WTC11 (cell line): ENCODE data around the gene CLEC20A. TPM values are rescaled to one million over a fixed set of nuclear protein-coding genes. Genes with fewer than 3 reads are reported as not detected.

Experiments used
- ATAC-seq: fragments of 200-7000 bp; cut with Tn5 transposase; 2 replicates; pipeline ENCODE4 v1.10.0; 2021; ENCODE audit warnings: mild to moderate bottlenecking, moderate library complexity
- CTCF ChIA-PET: fragments of 300-600 bp; sonication (Branson Sonifier 250); formaldehyde crosslinking; loops from one replicate; lab custom pipeline; 2021; ENCODE audit warnings: antibody characterized with exemption; lab: Charles Lee
- POLR2A ChIA-PET: fragments of 350-600 bp; sonication (Branson Sonifier 250); formaldehyde crosslinking; loops from one replicate; lab custom pipeline; 2021; ENCODE audit warnings: antibody characterized with exemption; lab: Charles Lee
- DNase-seq: peaks from one replicate; pipeline ENCODE4 v3.0.0; 2021; ENCODE audit warnings: low spot score
- H3K27ac Mint-ChIP-seq: 2 replicates; pipeline ENCODE4 v1.8.0; 2021; ENCODE audit warnings: mixed read lengths
- H3K27me3 Mint-ChIP-seq: 2 replicates; pipeline ENCODE4 v1.8.0; 2021; ENCODE audit warnings: low read depth, mild to moderate bottlenecking, moderate library complexity, mixed read lengths
- H3K36me3 Mint-ChIP-seq: 2 replicates; pipeline ENCODE4 v1.8.0; 2021; ENCODE audit warnings: mixed read lengths
- H3K4me1 Mint-ChIP-seq: 2 replicates; pipeline ENCODE4 v1.8.0; 2022; ENCODE audit warnings: mixed read lengths
- H3K4me3 Mint-ChIP-seq: 2 replicates; pipeline ENCODE4 v1.8.0; 2021; ENCODE audit warnings: mild to moderate bottlenecking, moderate library complexity, mixed read lengths
- H3K9me3 Mint-ChIP-seq: 2 replicates; pipeline ENCODE4 v1.8.0; 2021; ENCODE audit warnings: mixed read lengths
- CBFB ChIP-seq: sonication (generic); formaldehyde crosslinking; IDR thresholded peaks from 2 replicates; pipeline ENCODE4 v1.8.1; 2022; ENCODE audit warnings: mild to moderate bottlenecking, low read depth, missing genetic modification reagents
- CREM ChIP-seq: sonication (generic); formaldehyde crosslinking; IDR thresholded peaks from 2 replicates; pipeline ENCODE4 v1.8.1; 2022; ENCODE audit warnings: mild to moderate bottlenecking, missing genetic modification reagents, moderate library complexity
- EMX1 ChIP-seq: fragments of 250-450 bp; sonication (Bioruptor Pico); IDR thresholded peaks from 2 replicates; pipeline ENCODE4 v1.8.0; 2021; ENCODE audit warnings: mild to moderate bottlenecking
- FOXP1 ChIP-seq: sonication (generic); formaldehyde crosslinking; IDR thresholded peaks from 2 replicates; pipeline ENCODE4 v1.8.0; 2022; ENCODE audit warnings: missing genetic modification reagents, mild to moderate bottlenecking, moderate library complexity, borderline replicate concordance
- HMGA2 ChIP-seq: fragments of 250-450 bp; sonication (Bioruptor Pico); IDR thresholded peaks from 2 replicates; pipeline ENCODE4 v1.4.0; 2021; ENCODE audit warnings: mild to moderate bottlenecking, moderate library complexity
- JUN ChIP-seq: sonication (generic); formaldehyde crosslinking; IDR thresholded peaks from 2 replicates; pipeline ENCODE4 v1.8.0; 2023; ENCODE audit warnings: mild to moderate bottlenecking, missing genetic modification reagents
- NFATC4 ChIP-seq: fragments of 250-450 bp; sonication (Bioruptor Pico); IDR thresholded peaks from 2 replicates; pipeline ENCODE4 v1.9.0; 2021; ENCODE audit warnings: mild to moderate bottlenecking
- NR3C1 ChIP-seq: sonication (generic); formaldehyde crosslinking; conservative IDR thresholded peaks from 2 replicates; pipeline ENCODE4 v1.8.1; 2023; ENCODE audit warnings: low read depth, mild to moderate bottlenecking, missing genetic modification reagents
- SP1 ChIP-seq: sonication (generic); formaldehyde crosslinking; conservative IDR thresholded peaks from 2 replicates; pipeline ENCODE4 v1.8.1; 2022; ENCODE audit warnings: missing genetic modification reagents
- TCF7 ChIP-seq: sonication (generic); formaldehyde crosslinking; IDR thresholded peaks from 2 replicates; pipeline ENCODE4 v1.8.0; 2022; ENCODE audit warnings: mild to moderate bottlenecking, low read depth, missing genetic modification reagents, moderate library complexity
- TEAD4 ChIP-seq: sonication (generic); formaldehyde crosslinking; IDR thresholded peaks from 2 replicates; pipeline ENCODE4 v1.8.0; 2022; ENCODE audit warnings: mild to moderate bottlenecking, missing genetic modification reagents
- ZNF219 ChIP-seq: sonication (generic); formaldehyde crosslinking; IDR thresholded peaks from 2 replicates; pipeline ENCODE4 v1.8.0; 2023; ENCODE audit warnings: missing genetic modification reagents, mild to moderate bottlenecking, borderline replicate concordance
- ZNF396 ChIP-seq: fragments of 250-450 bp; sonication (Bioruptor Pico); IDR thresholded peaks from 2 replicates; pipeline ENCODE4 v1.8.0; 2021; ENCODE audit warnings: mild to moderate bottlenecking, moderate library complexity, borderline replicate concordance
- ZNF423 ChIP-seq: fragments of 250-450 bp; sonication (Bioruptor Pico); IDR thresholded peaks from 2 replicates; pipeline ENCODE4 v2.1.2; 2022; ENCODE audit warnings: mild to moderate bottlenecking, moderate library complexity
- total RNA-seq: library from RNA; stranded (reverse); gene quantifications from 3 replicates; pipeline ENCODE4 v1.2.3, GENCODE V29; 2021
- TF ChIP-seq, protein P1 (sequence below): sonication (generic); formaldehyde crosslinking; IDR thresholded peaks from 2 replicates; pipeline ENCODE4 v1.8.0; 2022; ENCODE audit warnings: mild to moderate bottlenecking, missing genetic modification reagents
- TF ChIP-seq, protein P2 (sequence below): sonication (generic); formaldehyde crosslinking; IDR thresholded peaks from 2 replicates; pipeline ENCODE4 v1.8.0; 2022; ENCODE audit warnings: mild to moderate bottlenecking, missing genetic modification reagents
- TF ChIP-seq, protein P3 (sequence below): fragments of 250-450 bp; sonication (Bioruptor Pico); IDR thresholded peaks from 2 replicates; pipeline ENCODE4 v2.1.2; 2022; ENCODE audit warnings: mild to moderate bottlenecking, moderate library complexity
- TF ChIP-seq, protein P4 (sequence below): sonication (generic); formaldehyde crosslinking; IDR thresholded peaks from 2 replicates; pipeline ENCODE4 v1.8.1; 2022; ENCODE audit warnings: mild to moderate bottlenecking, missing genetic modification reagents, moderate library complexity, borderline replicate concordance
- TF ChIP-seq, protein P5 (sequence below): fragments of 250-450 bp; sonication (Bioruptor Pico); IDR thresholded peaks from 2 replicates; pipeline ENCODE4 v1.8.0; 2021; ENCODE audit warnings: mild to moderate bottlenecking
- TF ChIP-seq, protein P6 (sequence below): fragments of 250-450 bp; sonication (Bioruptor Pico); IDR thresholded peaks from 2 replicates; pipeline ENCODE4 v1.9.0; 2021; ENCODE audit warnings: mild to moderate bottlenecking
- TF ChIP-seq, protein P7 (sequence below): sonication (generic); formaldehyde crosslinking; IDR thresholded peaks from 2 replicates; pipeline ENCODE4 v1.8.1; 2023; ENCODE audit warnings: mild to moderate bottlenecking, missing genetic modification reagents
- TF ChIP-seq, protein P8 (sequence below): sonication (generic); formaldehyde crosslinking; IDR thresholded peaks from 2 replicates; pipeline ENCODE4 v1.8.0; 2023; ENCODE audit warnings: mild to moderate bottlenecking, missing genetic modification reagents

CLEC20A gene
- total RNA-seq, 1 experiment from 2014 or later, result not detected

DNA sequence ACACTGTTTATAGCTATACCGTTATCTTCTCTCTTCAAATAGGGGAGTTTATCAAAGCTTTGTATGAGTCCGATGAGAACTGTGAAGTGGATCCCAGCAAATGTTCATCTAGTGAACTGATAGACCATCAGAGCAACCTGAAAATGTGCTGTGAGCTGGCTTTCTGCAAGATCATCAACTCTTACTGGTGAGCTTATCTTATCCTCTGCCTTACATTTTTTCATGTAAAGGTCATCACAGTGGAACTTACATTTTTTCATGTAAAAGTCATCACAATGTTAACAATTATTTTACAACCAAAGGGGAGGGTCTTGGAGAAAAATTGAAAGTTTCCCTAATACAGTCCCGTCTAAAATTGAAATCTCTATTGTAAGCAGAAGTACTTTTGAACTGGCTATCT is 45.2 kb downstream of the CLEC20A start:
- ChIA-PET CTCF (no interaction called here), POLR2A (no interaction called here)
- Mint-ChIP-seq H3K27me3 (no peaks in the 10 kb centered on the region), H3K4me1 (peaks cover 4% of the 10 kb centered on the region; the same call in 1 of the 2 replicates), H3K4me3 (no peak overlapping the region), H3K9me3 (no peaks in the 10 kb centered on the region), H3K36me3 (peaks cover 9% of the 10 kb centered on the region), H3K27ac (no peak overlapping the region)
- ATAC-seq (no peak), DNase-seq (no peak)
- no peak for TF ChIP-seq ZNF396 (CRISPR knock-in tag)
- no peak for TF ChIP-seq NR3C1
- TF ChIP-seq, protein P1, sequence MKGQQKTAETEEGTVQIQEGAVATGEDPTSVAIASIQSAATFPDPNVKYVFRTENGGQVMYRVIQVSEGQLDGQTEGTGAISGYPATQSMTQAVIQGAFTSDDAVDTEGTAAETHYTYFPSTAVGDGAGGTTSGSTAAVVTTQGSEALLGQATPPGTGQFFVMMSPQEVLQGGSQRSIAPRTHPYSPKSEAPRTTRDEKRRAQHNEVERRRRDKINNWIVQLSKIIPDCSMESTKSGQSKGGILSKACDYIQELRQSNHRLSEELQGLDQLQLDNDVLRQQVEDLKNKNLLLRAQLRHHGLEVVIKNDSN (CRISPR knock-in tag), result no peak
- TF ChIP-seq FOXP1 (CRISPR knock-in tag), result no peak
- TF ChIP-seq SP1 (CRISPR knock-in tag), result no peak
- TF ChIP-seq HMGA2 (CRISPR knock-in tag), result no peak
- no peak for TF ChIP-seq TCF7
- TF ChIP-seq JUN (CRISPR knock-in tag), result no peak
- TF ChIP-seq, protein P2, sequence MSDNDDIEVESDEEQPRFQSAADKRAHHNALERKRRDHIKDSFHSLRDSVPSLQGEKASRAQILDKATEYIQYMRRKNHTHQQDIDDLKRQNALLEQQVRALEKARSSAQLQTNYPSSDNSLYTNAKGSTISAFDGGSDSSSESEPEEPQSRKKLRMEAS (CRISPR knock-in tag), result no peak
- TF ChIP-seq, protein P3, sequence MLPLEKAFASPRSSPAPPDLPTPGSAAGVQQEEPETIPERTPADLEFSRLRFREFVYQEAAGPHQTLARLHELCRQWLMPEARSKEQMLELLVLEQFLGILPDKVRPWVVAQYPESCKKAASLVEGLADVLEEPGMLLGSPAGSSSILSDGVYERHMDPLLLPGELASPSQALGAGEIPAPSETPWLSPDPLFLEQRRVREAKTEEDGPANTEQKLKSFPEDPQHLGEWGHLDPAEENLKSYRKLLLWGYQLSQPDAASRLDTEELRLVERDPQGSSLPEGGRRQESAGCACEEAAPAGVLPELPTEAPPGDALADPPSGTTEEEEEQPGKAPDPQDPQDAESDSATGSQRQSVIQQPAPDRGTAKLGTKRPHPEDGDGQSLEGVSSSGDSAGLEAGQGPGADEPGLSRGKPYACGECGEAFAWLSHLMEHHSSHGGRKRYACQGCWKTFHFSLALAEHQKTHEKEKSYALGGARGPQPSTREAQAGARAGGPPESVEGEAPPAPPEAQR, result no peak

DNA sequence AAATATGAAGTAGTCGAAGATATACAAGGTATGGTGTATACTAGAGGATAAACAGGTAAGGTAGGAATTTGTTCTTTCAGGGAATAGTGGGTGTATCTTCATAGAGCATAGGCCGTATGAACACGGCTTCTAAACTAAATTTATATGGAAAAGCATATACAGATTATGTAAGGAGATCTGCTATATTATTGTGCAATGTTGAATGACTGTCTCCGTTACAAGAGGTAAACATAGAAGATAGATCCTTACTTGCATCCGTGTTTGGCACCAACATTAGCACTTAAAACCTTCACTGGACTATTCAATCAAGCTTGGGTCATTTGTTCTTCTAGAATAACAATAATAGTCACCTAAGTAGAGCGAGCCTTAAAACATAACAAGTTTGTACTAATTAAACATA is 45.9 kb downstream of the CLEC20A start:
- DNase-seq (no peak), ATAC-seq (no peak)
- Mint-ChIP-seq H3K4me3 (no peak overlapping the region), H3K4me1 (peaks cover 4% of the 10 kb centered on the region; the same call in 1 of the 2 replicates), H3K36me3 (peaks cover 4% of the 10 kb centered on the region), H3K9me3 (no peaks in the 10 kb centered on the region), H3K27ac (no peak overlapping the region), H3K27me3 (no peaks in the 10 kb centered on the region)
- POLR2A ChIA-PET, result no interaction called here
- CTCF ChIA-PET, result interaction anchor here (1.5 kb wide), 1 partner anchor 50 kb away, joined by 3 read pairs; no protein-coding TSS in a partner anchor
- TF ChIP-seq TCF7 (no peak), NFATC4 (no peak), CBFB (no peak), ZNF219 (CRISPR knock-in tag) (no peak), EMX1 (CRISPR knock-in tag) (no peak), TEAD4 (CRISPR knock-in tag) (no peak), ZNF423 (CRISPR knock-in tag) (no peak), CREM (CRISPR knock-in tag) (no peak)
- TF ChIP-seq, protein P4, sequence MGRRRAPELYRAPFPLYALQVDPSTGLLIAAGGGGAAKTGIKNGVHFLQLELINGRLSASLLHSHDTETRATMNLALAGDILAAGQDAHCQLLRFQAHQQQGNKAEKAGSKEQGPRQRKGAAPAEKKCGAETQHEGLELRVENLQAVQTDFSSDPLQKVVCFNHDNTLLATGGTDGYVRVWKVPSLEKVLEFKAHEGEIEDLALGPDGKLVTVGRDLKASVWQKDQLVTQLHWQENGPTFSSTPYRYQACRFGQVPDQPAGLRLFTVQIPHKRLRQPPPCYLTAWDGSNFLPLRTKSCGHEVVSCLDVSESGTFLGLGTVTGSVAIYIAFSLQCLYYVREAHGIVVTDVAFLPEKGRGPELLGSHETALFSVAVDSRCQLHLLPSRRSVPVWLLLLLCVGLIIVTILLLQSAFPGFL, result no peak
- TF ChIP-seq, protein P5, sequence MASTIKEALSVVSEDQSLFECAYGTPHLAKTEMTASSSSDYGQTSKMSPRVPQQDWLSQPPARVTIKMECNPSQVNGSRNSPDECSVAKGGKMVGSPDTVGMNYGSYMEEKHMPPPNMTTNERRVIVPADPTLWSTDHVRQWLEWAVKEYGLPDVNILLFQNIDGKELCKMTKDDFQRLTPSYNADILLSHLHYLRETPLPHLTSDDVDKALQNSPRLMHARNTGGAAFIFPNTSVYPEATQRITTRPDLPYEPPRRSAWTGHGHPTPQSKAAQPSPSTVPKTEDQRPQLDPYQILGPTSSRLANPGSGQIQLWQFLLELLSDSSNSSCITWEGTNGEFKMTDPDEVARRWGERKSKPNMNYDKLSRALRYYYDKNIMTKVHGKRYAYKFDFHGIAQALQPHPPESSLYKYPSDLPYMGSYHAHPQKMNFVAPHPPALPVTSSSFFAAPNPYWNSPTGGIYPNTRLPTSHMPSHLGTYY (CRISPR knock-in tag), result no peak
- TF ChIP-seq, protein P6, sequence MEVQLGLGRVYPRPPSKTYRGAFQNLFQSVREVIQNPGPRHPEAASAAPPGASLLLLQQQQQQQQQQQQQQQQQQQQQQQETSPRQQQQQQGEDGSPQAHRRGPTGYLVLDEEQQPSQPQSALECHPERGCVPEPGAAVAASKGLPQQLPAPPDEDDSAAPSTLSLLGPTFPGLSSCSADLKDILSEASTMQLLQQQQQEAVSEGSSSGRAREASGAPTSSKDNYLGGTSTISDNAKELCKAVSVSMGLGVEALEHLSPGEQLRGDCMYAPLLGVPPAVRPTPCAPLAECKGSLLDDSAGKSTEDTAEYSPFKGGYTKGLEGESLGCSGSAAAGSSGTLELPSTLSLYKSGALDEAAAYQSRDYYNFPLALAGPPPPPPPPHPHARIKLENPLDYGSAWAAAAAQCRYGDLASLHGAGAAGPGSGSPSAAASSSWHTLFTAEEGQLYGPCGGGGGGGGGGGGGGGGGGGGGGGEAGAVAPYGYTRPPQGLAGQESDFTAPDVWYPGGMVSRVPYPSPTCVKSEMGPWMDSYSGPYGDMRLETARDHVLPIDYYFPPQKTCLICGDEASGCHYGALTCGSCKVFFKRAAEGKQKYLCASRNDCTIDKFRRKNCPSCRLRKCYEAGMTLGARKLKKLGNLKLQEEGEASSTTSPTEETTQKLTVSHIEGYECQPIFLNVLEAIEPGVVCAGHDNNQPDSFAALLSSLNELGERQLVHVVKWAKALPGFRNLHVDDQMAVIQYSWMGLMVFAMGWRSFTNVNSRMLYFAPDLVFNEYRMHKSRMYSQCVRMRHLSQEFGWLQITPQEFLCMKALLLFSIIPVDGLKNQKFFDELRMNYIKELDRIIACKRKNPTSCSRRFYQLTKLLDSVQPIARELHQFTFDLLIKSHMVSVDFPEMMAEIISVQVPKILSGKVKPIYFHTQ (CRISPR knock-in tag), result no peak
- TF ChIP-seq, protein P7, sequence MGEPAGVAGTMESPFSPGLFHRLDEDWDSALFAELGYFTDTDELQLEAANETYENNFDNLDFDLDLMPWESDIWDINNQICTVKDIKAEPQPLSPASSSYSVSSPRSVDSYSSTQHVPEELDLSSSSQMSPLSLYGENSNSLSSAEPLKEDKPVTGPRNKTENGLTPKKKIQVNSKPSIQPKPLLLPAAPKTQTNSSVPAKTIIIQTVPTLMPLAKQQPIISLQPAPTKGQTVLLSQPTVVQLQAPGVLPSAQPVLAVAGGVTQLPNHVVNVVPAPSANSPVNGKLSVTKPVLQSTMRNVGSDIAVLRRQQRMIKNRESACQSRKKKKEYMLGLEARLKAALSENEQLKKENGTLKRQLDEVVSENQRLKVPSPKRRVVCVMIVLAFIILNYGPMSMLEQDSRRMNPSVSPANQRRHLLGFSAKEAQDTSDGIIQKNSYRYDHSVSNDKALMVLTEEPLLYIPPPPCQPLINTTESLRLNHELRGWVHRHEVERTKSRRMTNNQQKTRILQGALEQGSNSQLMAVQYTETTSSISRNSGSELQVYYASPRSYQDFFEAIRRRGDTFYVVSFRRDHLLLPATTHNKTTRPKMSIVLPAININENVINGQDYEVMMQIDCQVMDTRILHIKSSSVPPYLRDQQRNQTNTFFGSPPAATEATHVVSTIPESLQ, result no peak
- TF ChIP-seq, protein P8, sequence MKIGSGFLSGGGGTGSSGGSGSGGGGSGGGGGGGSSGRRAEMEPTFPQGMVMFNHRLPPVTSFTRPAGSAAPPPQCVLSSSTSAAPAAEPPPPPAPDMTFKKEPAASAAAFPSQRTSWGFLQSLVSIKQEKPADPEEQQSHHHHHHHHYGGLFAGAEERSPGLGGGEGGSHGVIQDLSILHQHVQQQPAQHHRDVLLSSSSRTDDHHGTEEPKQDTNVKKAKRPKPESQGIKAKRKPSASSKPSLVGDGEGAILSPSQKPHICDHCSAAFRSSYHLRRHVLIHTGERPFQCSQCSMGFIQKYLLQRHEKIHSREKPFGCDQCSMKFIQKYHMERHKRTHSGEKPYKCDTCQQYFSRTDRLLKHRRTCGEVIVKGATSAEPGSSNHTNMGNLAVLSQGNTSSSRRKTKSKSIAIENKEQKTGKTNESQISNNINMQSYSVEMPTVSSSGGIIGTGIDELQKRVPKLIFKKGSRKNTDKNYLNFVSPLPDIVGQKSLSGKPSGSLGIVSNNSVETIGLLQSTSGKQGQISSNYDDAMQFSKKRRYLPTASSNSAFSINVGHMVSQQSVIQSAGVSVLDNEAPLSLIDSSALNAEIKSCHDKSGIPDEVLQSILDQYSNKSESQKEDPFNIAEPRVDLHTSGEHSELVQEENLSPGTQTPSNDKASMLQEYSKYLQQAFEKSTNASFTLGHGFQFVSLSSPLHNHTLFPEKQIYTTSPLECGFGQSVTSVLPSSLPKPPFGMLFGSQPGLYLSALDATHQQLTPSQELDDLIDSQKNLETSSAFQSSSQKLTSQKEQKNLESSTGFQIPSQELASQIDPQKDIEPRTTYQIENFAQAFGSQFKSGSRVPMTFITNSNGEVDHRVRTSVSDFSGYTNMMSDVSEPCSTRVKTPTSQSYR (CRISPR knock-in tag), result no peak
